Measurements from ENCODE around the gene CENPL.
A peak's percentile ranks its signal among the peaks of the same experiment; 100 is the strongest.

CENPL gene, protein sequence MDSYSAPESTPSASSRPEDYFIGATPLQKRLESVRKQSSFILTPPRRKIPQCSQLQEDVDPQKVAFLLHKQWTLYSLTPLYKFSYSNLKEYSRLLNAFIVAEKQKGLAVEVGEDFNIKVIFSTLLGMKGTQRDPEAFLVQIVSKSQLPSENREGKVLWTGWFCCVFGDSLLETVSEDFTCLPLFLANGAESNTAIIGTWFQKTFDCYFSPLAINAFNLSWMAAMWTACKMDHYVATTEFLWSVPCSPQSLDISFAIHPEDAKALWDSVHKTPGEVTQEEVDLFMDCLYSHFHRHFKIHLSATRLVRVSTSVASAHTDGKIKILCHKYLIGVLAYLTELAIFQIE

DNA sequence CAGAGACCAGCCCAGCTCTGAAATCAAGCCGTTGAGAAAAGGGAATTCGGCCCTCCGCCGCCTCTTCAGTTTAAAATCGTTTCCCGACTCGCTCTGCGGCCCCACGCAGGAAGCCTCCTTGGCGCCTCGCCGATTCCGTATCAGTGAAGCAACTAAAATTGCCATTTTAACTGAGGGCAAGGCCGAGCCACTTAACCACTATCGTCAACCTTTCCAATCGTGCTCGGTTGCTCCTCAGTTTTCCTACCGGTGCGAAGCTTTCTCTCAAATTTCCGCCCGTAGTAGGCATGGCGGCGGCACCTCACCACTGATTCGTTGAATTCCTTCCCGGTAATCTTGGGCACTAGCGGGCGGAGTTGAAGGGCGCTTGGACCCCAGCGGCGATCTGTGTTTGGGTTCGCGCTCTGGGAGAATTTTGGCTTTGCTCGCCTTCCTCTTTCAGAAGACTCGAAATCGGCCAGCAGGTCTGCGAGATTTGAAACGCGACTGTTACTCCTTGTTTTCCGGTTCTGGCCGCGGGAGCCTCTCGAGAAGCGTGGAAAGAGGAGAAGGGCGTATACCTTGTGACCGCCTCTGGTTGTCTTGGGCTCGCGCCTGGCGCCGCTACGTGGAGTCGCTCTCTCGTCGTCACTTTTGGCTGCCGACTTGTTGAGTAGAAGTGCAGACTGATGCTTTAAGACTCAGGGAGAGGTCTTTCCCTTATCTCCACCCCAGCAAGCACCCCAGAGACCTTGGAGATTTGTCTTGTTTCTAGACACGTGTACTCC lies at the start of gene CENPL, which contains the start of gene DARS2:
Gene CENPL (minus strand): TSS at position 569 of the 767 bp plus-strand sequence. CDS start 13,584 bp downstream, outside the sequence.
Gene DARS2 (plus strand): TSS at position 359 of the 767 bp plus-strand sequence. CDS start 557 bp downstream, outside the sequence.
- no peaks in the 10 kb centered on the region for H3K36me3 ChIP-seq (ENCODE audit: control insufficient read depth, insufficient read depth, low read length, severe bottlenecking)

DNA sequence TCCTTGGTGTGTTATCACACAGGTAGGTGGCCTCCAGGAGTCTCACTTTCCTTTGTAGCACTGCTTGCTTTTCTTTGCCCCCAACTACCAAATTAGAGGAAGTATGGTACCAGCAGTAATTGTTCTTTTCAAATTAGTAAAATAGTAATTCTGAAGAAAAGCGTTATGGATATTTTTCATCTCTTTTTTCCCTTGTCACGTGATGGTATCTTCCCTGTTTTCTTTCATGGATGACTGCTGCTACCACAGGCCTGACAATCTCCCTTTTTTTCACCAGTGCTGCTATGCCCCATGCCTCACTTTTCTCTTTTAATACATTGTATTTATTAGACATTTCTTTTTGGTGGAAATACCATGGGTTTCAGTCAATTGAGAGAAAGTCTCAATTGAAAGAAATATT lies 46.8 kb upstream of the CENPL start:
- Histone ChIP-seq H3K4me3 (ENCODE audit: low read length) (no peak overlapping the region), H3K4me1 (ENCODE audit: control insufficient read depth, insufficient read depth, low read length) (peaks cover 16% of the 10 kb centered on the region), H3K27me3 (replicated peaks; ENCODE audit: control insufficient read depth, insufficient read depth, low read length) (no peaks in the 10 kb centered on the region), H3K9me3 (ENCODE audit: control insufficient read depth, low read length) (no peaks in the 10 kb centered on the region), H3K36me3 (ENCODE audit: control insufficient read depth, insufficient read depth, low read length, severe bottlenecking) (peaks cover 37% of the 10 kb centered on the region), H3K9ac (ENCODE audit: low read length) (no peak overlapping the region)
- no peak for DNase-seq (ENCODE audit: low read depth)

More for the DNA sequence above, at the start of gene CENPL, which contains the start of gene DARS2:
- DNase-seq (ENCODE audit: low read depth): peak; percentile 98
- H3K4me1 ChIP-seq (ENCODE audit: control insufficient read depth, insufficient read depth, low read length): peaks cover 13% of the 10 kb centered on the region
- no peaks in the 10 kb centered on the region for H3K27me3 ChIP-seq (replicated peaks; ENCODE audit: control insufficient read depth, insufficient read depth, low read length)
- no peaks in the 10 kb centered on the region for H3K9me3 ChIP-seq (ENCODE audit: control insufficient read depth, low read length)
- H3K9ac ChIP-seq (ENCODE audit: low read length): peak within 1 kb of the TSS; percentile 90
- peak within 1 kb of the TSS; percentile 96 for H3K4me3 ChIP-seq (ENCODE audit: low read length)

- Histone ChIP-seq H3K4me1 (ENCODE audit: control insufficient read depth, insufficient read depth, low read length) (peaks cover 20% of the 10 kb centered on the region), H3K36me3 (ENCODE audit: control insufficient read depth, insufficient read depth, low read length, severe bottlenecking) (peaks cover 37% of the 10 kb centered on the region), H3K9ac (ENCODE audit: low read length) (no peak overlapping the region), H3K9me3 (ENCODE audit: control insufficient read depth, low read length) (no peaks in the 10 kb centered on the region), H3K27me3 (replicated peaks; ENCODE audit: control insufficient read depth, insufficient read depth, low read length) (no peaks in the 10 kb centered on the region), H3K4me3 (ENCODE audit: low read length) (no peak overlapping the region)
- no peak for DNase-seq (ENCODE audit: low read depth)
Observed at GRCh38 chr1:173871091-173871490, 46.4 kb upstream of the CENPL start.

DNA sequence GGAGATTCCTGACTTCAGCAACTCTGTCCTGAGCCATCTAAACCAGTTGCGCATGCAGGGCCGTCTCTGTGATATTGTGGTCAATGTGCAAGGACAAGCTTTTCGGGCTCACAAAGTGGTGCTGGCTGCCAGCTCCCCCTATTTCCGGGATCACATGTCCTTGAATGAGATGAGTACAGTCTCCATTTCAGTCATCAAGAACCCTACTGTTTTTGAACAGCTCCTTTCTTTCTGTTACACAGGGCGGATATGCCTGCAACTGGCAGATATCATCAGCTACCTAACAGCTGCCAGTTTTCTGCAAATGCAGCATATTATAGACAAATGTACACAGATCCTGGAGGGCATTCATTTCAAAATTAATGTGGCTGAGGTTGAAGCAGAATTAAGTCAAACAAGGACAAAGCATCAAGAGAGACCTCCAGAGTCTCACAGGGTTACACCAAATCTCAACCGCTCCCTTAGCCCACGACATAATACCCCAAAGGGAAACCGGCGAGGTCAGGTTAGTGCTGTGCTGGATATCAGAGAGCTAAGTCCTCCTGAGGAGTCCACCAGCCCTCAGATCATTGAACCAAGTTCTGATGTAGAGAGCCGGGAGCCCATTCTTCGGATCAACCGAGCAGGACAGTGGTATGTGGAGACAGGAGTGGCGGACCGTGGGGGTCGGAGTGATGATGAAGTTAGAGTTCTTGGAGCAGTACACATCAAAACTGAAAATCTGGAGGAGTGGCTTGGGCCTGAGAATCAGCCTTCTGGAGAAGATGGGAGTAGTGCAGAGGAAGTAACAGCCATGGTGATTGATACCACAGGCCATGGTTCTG lies 45.8 kb upstream of the CENPL start:
- Histone ChIP-seq H3K4me1 (ENCODE audit: control insufficient read depth, insufficient read depth, low read length) (peaks cover 26% of the 10 kb centered on the region), H3K27me3 (replicated peaks; ENCODE audit: control insufficient read depth, insufficient read depth, low read length) (no peaks in the 10 kb centered on the region), H3K9ac (ENCODE audit: low read length) (peak overlapping the region; percentile 15), H3K4me3 (ENCODE audit: low read length) (no peak overlapping the region), H3K9me3 (ENCODE audit: control insufficient read depth, low read length) (no peaks in the 10 kb centered on the region), H3K36me3 (ENCODE audit: control insufficient read depth, insufficient read depth, low read length, severe bottlenecking) (peaks cover 39% of the 10 kb centered on the region)
- DNase-seq (ENCODE audit: low read depth): no peak

DNA sequence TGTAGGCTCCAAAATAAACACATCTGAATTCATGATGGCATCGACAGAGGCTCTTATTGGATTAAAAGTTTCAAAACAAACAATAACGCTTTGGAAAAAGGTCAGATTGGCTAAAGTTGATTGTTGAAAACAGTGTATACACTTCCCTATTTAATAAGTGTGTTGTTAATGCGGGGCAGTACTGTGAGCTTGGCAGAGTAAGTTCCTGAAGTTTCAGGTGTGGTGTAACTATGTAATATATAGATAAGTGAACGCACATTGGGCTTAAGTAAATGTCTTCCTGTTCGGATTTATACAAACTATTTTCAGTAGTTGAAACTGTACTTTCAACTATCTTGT lies 44.3 kb upstream of the CENPL start:
- DNase-seq (ENCODE audit: low read depth): no peak
- Histone ChIP-seq H3K4me1 (ENCODE audit: control insufficient read depth, insufficient read depth, low read length) (peaks cover 41% of the 10 kb centered on the region), H3K36me3 (ENCODE audit: control insufficient read depth, insufficient read depth, low read length, severe bottlenecking) (peaks cover 46% of the 10 kb centered on the region)

GRCh38 chr1:173868266-173869020 lies 43.8 kb upstream of the CENPL start, which contains the start of gene ZBTB37:
Gene ZBTB37, plus strand, starts transcription at chr1:173868380. Its CDS starts 1,846 bp downstream, at chr1:173870226.
- H3K4me1 ChIP-seq (ENCODE audit: control insufficient read depth, insufficient read depth, low read length): peaks cover 46% of the 10 kb centered on the region
- peaks cover 48% of the 10 kb centered on the region for H3K36me3 ChIP-seq (ENCODE audit: control insufficient read depth, insufficient read depth, low read length, severe bottlenecking)
- peak within 1 kb of the TSS; percentile 95 for H3K9ac ChIP-seq (ENCODE audit: low read length)

More for the DNA sequence above, 44.3 kb upstream of the CENPL start:
- Histone ChIP-seq H3K27me3 (replicated peaks; ENCODE audit: control insufficient read depth, insufficient read depth, low read length) (no peaks in the 10 kb centered on the region), H3K9ac (ENCODE audit: low read length) (peak overlapping the region; percentile 95), H3K4me3 (ENCODE audit: low read length) (peak overlapping the region; percentile 100), H3K9me3 (ENCODE audit: control insufficient read depth, low read length) (no peaks in the 10 kb centered on the region)

GRCh38 chr1:173867753-173868265 lies 43.1 kb upstream of the CENPL start, which contains the start of gene GAS5:
Gene GAS5, minus strand, starts transcription at chr1:173867989.
- Histone ChIP-seq H3K27me3 (replicated peaks; ENCODE audit: control insufficient read depth, insufficient read depth, low read length) (no peaks in the 10 kb centered on the region), H3K4me3 (ENCODE audit: low read length) (peak within 1 kb of the TSS; percentile 100), H3K4me1 (ENCODE audit: control insufficient read depth, insufficient read depth, low read length) (peaks cover 49% of the 10 kb centered on the region), H3K9ac (ENCODE audit: low read length) (peak within 1 kb of the TSS; percentile 95), H3K36me3 (ENCODE audit: control insufficient read depth, insufficient read depth, low read length, severe bottlenecking) (peaks cover 54% of the 10 kb centered on the region), H3K9me3 (ENCODE audit: control insufficient read depth, low read length) (no peaks in the 10 kb centered on the region)
- peak; percentile 100 for DNase-seq (ENCODE audit: low read depth)

More at GRCh38 chr1:173868266-173869020, 43.8 kb upstream of the CENPL start, which contains the start of gene ZBTB37:
- Histone ChIP-seq H3K27me3 (replicated peaks; ENCODE audit: control insufficient read depth, insufficient read depth, low read length) (no peaks in the 10 kb centered on the region), H3K4me3 (ENCODE audit: low read length) (peak within 1 kb of the TSS; percentile 100), H3K9me3 (ENCODE audit: control insufficient read depth, low read length) (no peaks in the 10 kb centered on the region)
- peak; percentile 80 for DNase-seq (ENCODE audit: low read depth)

GRCh38 chr1:173867141-173867752 lies 42.6 kb upstream of the CENPL start:
- Histone ChIP-seq H3K9me3 (ENCODE audit: control insufficient read depth, low read length) (no peaks in the 10 kb centered on the region), H3K27me3 (replicated peaks; ENCODE audit: control insufficient read depth, insufficient read depth, low read length) (no peaks in the 10 kb centered on the region), H3K36me3 (ENCODE audit: control insufficient read depth, insufficient read depth, low read length, severe bottlenecking) (peaks cover 60% of the 10 kb centered on the region), H3K4me3 (ENCODE audit: low read length) (peak overlapping the region; percentile 100), H3K4me1 (ENCODE audit: control insufficient read depth, insufficient read depth, low read length) (peaks cover 49% of the 10 kb centered on the region), H3K9ac (ENCODE audit: low read length) (peak overlapping the region; percentile 95)
- DNase-seq (ENCODE audit: low read depth): no peak

DNA sequence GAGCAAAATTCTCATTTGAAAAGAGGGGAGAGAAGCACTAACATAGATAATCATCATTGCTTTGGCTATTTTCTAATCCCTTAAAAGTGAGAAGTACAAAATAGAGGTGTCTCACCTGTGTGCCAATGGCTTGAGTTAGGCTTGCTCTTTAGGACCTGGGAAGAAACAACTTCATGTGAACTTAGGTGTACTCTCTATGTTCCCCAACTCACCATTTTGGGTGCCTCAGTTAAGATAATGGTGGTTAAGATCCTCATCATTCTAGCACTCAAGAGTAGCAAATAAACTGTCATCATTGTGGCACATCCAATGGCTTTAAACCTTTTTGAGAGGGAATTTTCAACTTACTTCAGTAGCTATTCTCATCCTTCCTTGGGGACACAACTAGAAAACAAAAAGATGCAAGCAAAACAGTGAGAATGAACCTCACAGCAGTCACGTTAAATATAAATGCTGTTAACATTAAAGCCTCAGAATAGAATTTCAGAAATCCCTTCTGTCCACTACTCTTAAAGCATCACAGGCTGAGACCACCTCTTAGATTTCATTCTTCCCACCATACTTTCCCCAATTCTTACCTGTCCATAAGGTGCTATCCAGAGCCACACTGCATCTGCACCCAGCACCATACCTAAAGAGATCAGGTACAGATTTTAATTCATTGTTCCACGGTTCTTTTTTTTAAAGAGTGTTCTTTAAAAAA lies 41.9 kb upstream of the CENPL start:
- peak overlapping the region; percentile 100 for H3K4me3 ChIP-seq (ENCODE audit: low read length)
- no peaks in the 10 kb centered on the region for H3K9me3 ChIP-seq (ENCODE audit: control insufficient read depth, low read length)
- no peak for DNase-seq (ENCODE audit: low read depth)
- peak overlapping the region; percentile 95 for H3K9ac ChIP-seq (ENCODE audit: low read length)
- peaks cover 49% of the 10 kb centered on the region for H3K4me1 ChIP-seq (ENCODE audit: control insufficient read depth, insufficient read depth, low read length)
- no peaks in the 10 kb centered on the region for H3K27me3 ChIP-seq (replicated peaks; ENCODE audit: control insufficient read depth, insufficient read depth, low read length)
- H3K36me3 ChIP-seq (ENCODE audit: control insufficient read depth, insufficient read depth, low read length, severe bottlenecking): peaks cover 62% of the 10 kb centered on the region
